Mesothelial cell of epicardium (in vitro differentiated cells): ENCODE results near the gene USP16. TPM values are rescaled to one million over a fixed set of nuclear protein-coding genes. Genes with fewer than 3 reads are reported as not detected.

Source experiments
- DNase-seq, 2 experiments: peaks; one replicate each; pipeline ENCODE4 v3.0.0; 2021; ENCODE audit warnings: low spot score in 2 of 2; ENCODE audit not compliant: unreplicated experiment in 2 of 2
- H3K27ac Mint-ChIP-seq: 2 replicates; pipeline ENCODE4 v1.8.0; 2021; ENCODE audit warnings: mixed read lengths
- H3K27me3 Mint-ChIP-seq: 2 replicates; pipeline ENCODE4 v1.8.0; 2021; ENCODE audit warnings: low read depth, mixed read lengths
- H3K36me3 Mint-ChIP-seq: 2 replicates; pipeline ENCODE4 v1.8.0; 2021; ENCODE audit warnings: mixed read lengths
- H3K4me1 Mint-ChIP-seq: 2 replicates; pipeline ENCODE4 v1.8.0; 2021; ENCODE audit warnings: mixed read lengths
- H3K4me3 Mint-ChIP-seq: 2 replicates; pipeline ENCODE4 v1.8.0; 2021; ENCODE audit warnings: mild to moderate bottlenecking, moderate library complexity, mixed read lengths
- H3K9me3 Mint-ChIP-seq: 2 replicates; pipeline ENCODE4 v1.8.0; 2021; ENCODE audit warnings: mixed read lengths
- total RNA-seq: library from RNA; stranded (reverse); gene quantifications from 3 replicates; pipeline ENCODE4 v1.2.1, GENCODE V29; 2021
- TF ChIP-seq, protein P1 (sequence below): fragments of 200-600 bp; sonication (generic); IDR thresholded peaks from one replicate; pipeline ENCODE4 v1.5.0; 2021; ENCODE audit warnings: antibody characterized with exemption; ENCODE audit not compliant: unreplicated experiment

Gene USP16
- total RNA-seq, 1 donor from 2014 or later: 31.4 TPM

GRCh38 chr21:29056005-29056404 is 31.5 kb downstream of the USP16 start:
- peaks cover 24% of the 10 kb centered on the region for H3K36me3 Mint-ChIP-seq
- TF ChIP-seq, protein P1, sequence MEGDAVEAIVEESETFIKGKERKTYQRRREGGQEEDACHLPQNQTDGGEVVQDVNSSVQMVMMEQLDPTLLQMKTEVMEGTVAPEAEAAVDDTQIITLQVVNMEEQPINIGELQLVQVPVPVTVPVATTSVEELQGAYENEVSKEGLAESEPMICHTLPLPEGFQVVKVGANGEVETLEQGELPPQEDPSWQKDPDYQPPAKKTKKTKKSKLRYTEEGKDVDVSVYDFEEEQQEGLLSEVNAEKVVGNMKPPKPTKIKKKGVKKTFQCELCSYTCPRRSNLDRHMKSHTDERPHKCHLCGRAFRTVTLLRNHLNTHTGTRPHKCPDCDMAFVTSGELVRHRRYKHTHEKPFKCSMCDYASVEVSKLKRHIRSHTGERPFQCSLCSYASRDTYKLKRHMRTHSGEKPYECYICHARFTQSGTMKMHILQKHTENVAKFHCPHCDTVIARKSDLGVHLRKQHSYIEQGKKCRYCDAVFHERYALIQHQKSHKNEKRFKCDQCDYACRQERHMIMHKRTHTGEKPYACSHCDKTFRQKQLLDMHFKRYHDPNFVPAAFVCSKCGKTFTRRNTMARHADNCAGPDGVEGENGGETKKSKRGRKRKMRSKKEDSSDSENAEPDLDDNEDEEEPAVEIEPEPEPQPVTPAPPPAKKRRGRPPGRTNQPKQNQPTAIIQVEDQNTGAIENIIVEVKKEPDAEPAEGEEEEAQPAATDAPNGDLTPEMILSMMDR: no peak
- no peak for DNase-seq
- H3K4me3 Mint-ChIP-seq: no peak overlapping the region
- no peaks in the 10 kb centered on the region for H3K27me3 Mint-ChIP-seq
- no peaks in the 10 kb centered on the region for H3K9me3 Mint-ChIP-seq
- H3K4me1 Mint-ChIP-seq: no peaks in the 10 kb centered on the region
- no peak overlapping the region for H3K27ac Mint-ChIP-seq

DNA sequence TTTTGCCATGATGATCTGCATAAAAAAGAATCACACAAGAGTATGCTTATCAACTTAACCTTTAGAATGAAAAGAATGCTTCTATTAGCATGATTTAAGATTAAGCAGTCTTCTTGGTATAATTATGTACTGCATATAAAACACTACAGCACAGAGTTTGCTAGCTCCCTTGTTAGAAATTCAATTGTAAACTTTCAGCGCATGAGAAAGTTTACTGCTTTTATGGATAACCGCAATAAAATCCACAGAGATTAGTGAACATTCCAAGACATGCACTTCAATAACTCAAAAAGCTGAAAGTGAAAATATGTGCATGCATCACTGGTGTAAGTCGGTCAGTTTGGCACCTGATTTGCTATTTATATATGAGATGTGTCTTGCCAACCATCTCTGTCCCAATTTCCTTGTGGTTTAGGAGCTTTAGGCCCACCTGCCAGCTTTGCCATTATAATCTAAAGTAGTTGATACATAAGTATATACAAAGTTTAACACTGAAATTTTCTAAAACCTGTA is 32.1 kb downstream of the USP16 start:
- Mint-ChIP-seq H3K36me3 (peaks cover 29% of the 10 kb centered on the region), H3K27me3 (no peaks in the 10 kb centered on the region), H3K9me3 (no peaks in the 10 kb centered on the region), H3K4me1 (no peaks in the 10 kb centered on the region), H3K4me3 (no peak overlapping the region), H3K27ac (no peak overlapping the region)
- TF ChIP-seq, protein P1: no peak
- no peak for DNase-seq

DNA sequence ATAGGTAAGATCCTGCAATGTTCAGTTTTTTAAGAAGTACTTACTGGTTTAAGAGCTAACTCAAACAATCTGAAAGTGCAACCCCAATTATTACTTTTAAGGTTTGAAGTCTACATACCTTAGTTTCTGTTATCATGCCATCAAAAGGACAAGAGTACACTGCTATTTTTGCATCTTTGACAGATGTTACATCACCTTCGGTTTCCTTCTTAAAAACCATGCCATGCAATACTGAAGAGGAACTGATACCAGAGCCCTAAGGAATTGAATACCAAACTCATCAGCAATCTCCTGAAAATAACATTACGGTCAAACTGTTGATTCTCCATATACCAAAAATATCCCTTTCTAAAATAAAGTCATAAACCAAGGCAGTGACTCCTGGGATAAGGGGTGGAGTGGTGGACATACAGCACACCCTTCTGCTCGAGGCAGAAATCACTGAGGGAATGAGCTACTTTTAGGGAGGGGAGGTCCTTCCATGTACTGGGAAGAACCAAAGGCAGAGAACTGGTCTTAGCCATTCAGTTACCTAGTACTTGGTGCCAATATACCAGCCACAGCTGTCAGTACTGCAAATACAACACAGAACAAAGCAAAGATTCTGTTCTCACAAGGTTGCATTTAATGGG is 40.5 kb downstream of the USP16 start:
- Mint-ChIP-seq H3K27me3 (no peaks in the 10 kb centered on the region), H3K4me3 (no peak overlapping the region), H3K4me1 (no peaks in the 10 kb centered on the region), H3K27ac (no peak overlapping the region), H3K36me3 (peaks cover 48% of the 10 kb centered on the region), H3K9me3 (no peaks in the 10 kb centered on the region)
- TF ChIP-seq, protein P1: no peak
- DNase-seq: no peak

- no peaks in the 10 kb centered on the region for H3K9me3 Mint-ChIP-seq
- H3K27me3 Mint-ChIP-seq: no peaks in the 10 kb centered on the region
- DNase-seq: no peak
- H3K4me3 Mint-ChIP-seq: peak overlapping the region; percentile 99
- TF ChIP-seq, protein P1: no peak
- peak overlapping the region; percentile 99 for H3K27ac Mint-ChIP-seq
- peaks cover 18% of the 10 kb centered on the region for H3K4me1 Mint-ChIP-seq
- peaks cover 1% of the 10 kb centered on the region for H3K36me3 Mint-ChIP-seq
These were observed 48.4 kb downstream of the USP16 start for GRCh38 chr21:29072873-29073221.

DNA sequence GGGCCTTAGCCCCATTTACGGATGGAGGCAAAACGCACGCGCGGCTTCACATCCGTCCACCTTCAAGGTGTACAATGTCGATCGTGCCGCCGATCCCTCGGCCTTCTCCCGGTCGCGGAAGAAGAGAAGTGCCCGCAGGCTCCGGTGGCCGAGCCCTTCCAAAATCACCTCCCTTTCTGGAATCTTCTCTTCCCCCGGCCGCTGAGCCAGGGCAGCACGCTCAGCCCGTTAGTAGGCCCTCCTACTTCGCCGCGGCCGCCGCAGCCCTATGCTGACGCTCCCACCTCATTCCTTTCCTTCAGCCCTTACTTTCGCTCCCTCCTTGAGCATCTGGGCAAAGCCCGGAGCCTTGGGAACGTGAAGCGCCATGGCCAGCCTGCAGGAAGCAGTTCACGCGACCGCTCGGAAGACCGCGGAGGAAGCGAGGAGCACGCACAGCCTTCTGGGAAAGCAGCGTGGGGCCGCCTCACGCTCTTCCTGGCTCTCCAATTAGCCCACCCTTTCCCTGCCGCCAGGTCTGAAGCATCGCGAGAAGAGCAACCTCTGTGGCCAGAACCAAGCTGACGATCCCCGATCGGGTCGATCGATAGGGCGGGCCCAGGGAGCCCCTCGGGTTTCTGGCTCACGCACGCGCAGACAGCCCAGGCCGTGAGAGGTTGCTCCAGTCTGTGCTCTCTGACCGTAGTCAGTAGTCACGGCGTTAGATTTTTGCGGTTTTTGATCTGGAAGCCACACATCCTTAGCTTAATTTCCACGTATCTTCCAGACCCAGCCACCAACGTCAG is 48.9 kb downstream of the USP16 start, which contains the start of gene CCT8:
Gene CCT8 (minus strand): TSS at position 427 of the 785 bp plus-strand sequence. CDS start 58 bp downstream, at position 369.
- Mint-ChIP-seq H3K4me3 (peak within 1 kb of the TSS; percentile 99), H3K36me3 (no peaks in the 10 kb centered on the region), H3K9me3 (no peaks in the 10 kb centered on the region), H3K27me3 (no peaks in the 10 kb centered on the region), H3K4me1 (peaks cover 18% of the 10 kb centered on the region), H3K27ac (peak within 1 kb of the TSS; percentile 99)
- DNase-seq: peak; percentile 94 to 95
- TF ChIP-seq, protein P1: no peak
